T follicular helper cell (primary cell): ENCODE results near the gene CRISPLD2.
A peak's percentile ranks its signal among the peaks of the same experiment; 100 is the strongest.
"Not testable (repeated sequence)": the region's sequence is repeated elsewhere in the genome, so short reads cannot be mapped to it uniquely, and the experiment has no call there.

ENCODE experiments used
- DNase-seq: peaks from one replicate; pipeline ENCODE4 v3.0.0-alpha.2; 2020; ENCODE audit warnings: low read depth

Gene CRISPLD2

GRCh38 chr16:84930298-84931106, 110.7 kb downstream of the CRISPLD2 start:
- no peak for DNase-seq

GRCh38 chr16:84931107-84931494, 111.3 kb downstream of the CRISPLD2 start:
- DNase-seq: no peak

GRCh38 chr16:84931506-84931905, 111.7 kb downstream of the CRISPLD2 start:
- no peak for DNase-seq

- no peak for DNase-seq
Measured at GRCh38 chr16:84932681-84933080, 112.9 kb downstream of the CRISPLD2 start.

- no peak for DNase-seq
Measured at GRCh38 chr16:84933774-84934631, 114.2 kb downstream of the CRISPLD2 start.

GRCh38 chr16:84937196-84938005, 117.6 kb downstream of the CRISPLD2 start:
- DNase-seq: no peak

GRCh38 chr16:84938616-84939015, 118.8 kb downstream of the CRISPLD2 start:
- DNase-seq: not testable (repeated sequence)

- no peak for DNase-seq
Measured at GRCh38 chr16:84940670-84941551, 121.1 kb downstream of the CRISPLD2 start.

- no peak for DNase-seq
Measured at GRCh38 chr16:84941921-84942320, 122.1 kb downstream of the CRISPLD2 start.

GRCh38 chr16:84942786-84943185, 123.0 kb downstream of the CRISPLD2 start:
- no peak for DNase-seq

- DNase-seq: no peak
Measured at GRCh38 chr16:84943620-84944019, 123.8 kb downstream of the CRISPLD2 start.

- no peak for DNase-seq
Measured at GRCh38 chr16:84947022-84947421, 127.2 kb downstream of the CRISPLD2 start.

GRCh38 chr16:84947996-84948850, 128.4 kb downstream of the CRISPLD2 start:
- no peak for DNase-seq

- no peak for DNase-seq
Measured at GRCh38 chr16:84948851-84949610, 129.2 kb downstream of the CRISPLD2 start.

GRCh38 chr16:84949772-84950436, 130.1 kb downstream of the CRISPLD2 start:
- DNase-seq: no peak

GRCh38 chr16:84950906-84951305, 131.1 kb downstream of the CRISPLD2 start:
- DNase-seq: no peak

GRCh38 chr16:84952335-84953189, 132.8 kb downstream of the CRISPLD2 start:
- DNase-seq: peak; percentile 57
